HPDE6-E6E7 (cell line): ENCODE measurements around the gene TFPI.
A peak's percentile ranks its signal among the peaks of the same experiment; 100 is the strongest.
"Not testable (repeated sequence)": the region's sequence is repeated elsewhere in the genome, so short reads cannot be mapped to it uniquely, and the experiment has no call there.

Experiments
- DNase-seq: peaks from one replicate; pipeline ENCODE4 v3.0.0; 2011; ENCODE audit warnings: missing footprints; ENCODE audit errors: extremely low spot score

TFPI gene

DNA sequence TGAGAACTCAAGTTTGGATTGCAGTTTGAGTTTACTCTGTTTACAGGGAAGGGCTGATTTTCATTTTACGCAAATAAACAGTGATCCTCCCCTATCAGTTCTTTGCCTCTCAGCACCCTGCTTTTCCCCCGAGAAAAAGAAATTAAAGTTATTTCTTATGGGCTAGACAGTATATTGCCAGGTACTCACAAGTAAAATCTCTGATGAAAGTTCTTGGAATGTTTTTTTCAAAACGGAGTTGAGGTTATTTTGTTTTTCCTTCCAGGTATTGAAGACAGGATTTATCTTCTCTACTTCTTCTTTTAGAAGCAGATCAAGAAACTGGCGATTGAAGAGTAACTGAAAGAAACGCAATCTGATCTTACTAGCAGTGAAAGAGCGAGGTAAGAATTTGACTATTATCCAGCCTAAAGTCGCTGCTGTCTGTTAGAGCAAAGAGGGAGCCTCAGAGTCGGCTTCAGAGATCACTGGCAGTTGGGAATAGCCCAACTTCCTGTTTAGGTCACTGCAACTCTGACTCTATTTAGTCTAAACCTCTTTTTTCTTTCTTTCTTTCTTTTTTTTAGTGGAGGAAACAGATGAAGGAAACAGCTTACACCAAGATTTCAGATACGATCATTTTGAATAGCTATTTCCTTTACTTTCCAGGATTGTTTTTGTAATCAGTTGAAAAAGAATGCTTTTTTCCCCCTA, at the start of gene TFPI:
Gene TFPI, minus strand, starts transcription at position 425 of the 693 bp plus-strand sequence. CDS start 50,667 bp downstream, outside the sequence.
- DNase-seq = no peak

DNA sequence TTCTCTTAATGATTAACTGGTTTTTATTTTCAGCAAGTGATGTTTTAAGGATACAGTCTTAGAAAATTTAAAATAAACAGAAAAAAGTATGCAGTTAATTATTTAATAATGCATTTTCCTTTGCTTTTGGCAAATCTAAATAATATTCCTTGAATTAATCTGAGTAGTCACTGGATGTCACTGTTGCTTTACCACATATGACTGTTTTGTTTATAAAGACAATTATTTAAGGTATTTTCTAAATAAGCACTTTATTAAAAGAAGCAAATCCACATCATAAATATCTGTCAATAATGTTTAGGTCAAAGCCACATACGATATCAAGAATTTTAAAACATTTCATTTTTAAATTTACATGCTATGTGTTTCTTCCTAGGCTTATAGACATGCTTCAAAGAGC, 40.6 kb upstream of the TFPI start:
- no peak for DNase-seq

DNA sequence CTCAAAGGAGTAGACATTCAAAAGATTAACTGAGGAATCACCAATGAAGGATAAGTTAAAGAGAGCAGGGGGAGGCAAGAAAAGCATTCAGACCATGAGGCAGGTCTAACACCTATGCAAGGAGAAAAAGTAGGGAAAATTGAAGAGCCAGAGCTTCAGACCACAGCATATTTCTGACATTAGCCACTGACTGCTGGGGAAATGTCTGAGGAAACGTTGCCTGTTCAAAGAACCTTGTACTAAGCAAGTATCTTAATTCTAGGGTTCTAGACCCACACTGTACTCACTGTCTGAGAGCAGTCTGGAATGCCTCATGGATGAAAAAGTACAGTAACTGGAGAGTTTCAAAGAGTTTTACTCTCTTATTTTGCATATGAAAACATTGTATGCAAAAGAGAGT, 39.5 kb upstream of the TFPI start:
- no peak for DNase-seq

DNA sequence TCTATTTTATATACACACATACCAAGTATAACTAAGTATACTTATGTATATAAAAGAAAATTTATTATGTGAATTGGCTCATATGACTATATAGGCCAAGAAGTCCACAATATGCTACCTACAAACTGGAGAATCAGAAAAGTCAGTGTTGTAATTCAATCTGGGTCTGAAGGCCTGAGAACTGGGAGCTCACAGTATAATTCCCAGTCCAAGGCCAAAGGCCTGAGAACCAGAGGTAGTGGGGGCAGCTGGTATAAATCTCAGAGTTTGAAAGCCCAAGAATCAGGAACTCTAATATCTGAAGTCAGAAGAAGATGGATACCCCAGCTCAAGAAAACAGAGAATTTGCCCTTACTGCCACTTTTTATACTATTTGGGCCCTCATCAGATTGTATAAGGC, 38.9 kb upstream of the TFPI start:
- no peak for DNase-seq

DNA sequence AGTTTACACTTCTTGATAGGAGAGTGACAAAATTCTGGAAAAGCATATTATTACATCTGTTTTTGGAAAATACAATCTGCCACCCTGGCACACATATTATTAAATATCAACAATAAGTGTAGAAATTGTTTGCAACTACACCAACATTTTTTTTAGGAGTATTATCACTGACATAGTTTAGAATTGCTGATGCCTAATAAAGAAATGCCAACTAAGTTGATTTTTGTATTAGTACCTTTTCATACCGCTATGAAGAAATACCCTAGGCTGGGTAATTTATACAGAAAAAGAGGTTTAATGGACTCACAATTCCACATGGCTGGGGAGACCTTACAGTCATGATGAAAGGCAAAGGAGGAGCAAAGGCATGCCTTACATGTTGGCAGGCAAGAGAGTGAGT, 35.9 kb upstream of the TFPI start:
- DNase-seq = no peak

DNA sequence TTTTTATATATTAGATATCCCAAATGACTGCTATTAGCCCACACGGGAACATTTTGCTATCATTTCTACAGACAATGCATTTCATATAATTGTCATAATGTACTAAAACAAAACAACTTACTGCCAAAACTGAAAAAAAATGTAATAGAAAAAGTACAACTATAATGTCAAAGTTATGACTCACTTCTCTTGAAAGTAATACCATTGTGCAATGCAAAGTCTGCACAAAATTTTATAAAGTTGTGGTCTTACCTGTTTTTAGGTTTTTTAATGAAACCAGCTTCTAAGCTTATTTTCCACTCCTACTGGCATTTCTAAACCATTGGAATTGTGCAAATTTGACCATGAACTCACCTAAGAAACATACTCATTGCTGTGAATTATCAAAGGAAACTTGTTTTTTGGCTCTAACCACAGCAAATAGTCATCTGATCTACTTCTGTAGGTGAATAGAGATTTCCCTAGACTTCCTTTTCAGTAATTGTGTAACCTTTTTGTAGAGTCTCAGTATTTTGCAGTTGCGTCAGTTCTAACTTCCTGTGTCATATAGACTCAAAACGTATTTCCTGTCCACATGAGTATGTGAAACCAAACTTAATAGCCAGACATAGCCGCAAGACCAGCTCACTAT, 31.9 kb upstream of the TFPI start:
- peak; percentile 34 for DNase-seq

DNA sequence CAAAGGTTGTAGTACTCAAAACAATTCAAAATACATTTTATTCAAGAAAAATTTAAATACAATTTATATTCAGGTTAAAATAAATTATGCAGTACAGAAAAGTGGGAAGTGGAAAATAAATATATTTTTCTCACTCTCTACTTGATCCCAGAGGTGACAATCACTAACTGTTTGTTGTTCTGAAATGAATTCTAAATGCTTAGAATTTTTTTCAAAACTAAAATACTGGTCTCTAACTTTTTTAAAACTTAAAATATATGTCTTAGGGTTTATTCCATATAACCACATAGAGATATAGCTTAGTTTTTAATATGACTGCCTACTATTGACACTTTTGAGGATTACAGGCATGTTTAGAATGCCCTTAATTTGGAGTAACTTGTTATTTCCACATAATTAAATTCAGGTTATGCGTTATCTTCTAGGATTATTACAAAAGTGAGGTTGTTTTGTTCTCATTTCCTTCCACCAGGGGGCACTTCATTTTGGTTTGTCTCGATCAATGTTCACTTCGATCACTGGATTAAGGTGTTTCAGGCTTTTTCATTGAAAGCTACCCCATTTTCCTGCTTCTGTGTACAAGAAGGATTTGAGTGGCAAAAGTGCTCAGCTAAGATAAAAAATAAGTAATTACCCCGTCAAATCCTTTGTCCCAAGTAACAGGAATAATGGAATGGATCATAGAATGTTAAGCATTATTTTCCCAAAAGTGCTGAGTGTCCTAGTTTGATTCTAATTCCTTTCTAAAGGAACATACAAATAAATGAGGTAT, 27.1 kb upstream of the TFPI start:
- DNase-seq = no peak

DNA sequence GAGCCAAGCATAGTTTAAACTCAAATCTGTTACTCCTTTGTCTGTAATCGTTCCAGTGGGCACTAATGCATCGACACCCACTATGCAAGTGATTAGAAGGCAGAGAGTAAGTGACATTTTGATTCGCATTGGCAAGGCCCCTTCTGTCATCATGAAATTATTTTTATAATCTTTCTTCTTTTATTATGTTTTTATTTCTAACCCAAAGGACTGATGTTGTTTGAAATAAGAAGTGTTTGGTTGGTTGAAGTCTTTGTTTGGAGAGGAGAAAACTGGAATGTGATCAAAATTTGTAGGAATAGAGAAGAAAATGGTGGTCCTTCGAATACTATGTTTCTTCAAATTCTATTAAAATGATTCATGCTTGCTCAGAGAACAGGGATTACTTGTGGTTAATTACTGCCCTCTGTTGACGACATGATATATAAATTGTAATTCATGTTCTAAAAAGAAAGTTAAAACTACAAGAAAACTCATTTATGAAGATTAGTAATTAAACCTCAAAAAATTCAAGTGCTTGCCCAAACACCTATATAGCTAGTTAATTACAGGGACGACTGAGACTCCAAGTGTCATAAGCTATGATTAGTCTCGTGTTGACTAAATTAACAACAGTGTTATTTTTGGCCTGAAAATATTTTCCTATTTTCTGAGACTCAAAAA, 26.4 kb upstream of the TFPI start:
- peak; percentile 11 for DNase-seq

DNA sequence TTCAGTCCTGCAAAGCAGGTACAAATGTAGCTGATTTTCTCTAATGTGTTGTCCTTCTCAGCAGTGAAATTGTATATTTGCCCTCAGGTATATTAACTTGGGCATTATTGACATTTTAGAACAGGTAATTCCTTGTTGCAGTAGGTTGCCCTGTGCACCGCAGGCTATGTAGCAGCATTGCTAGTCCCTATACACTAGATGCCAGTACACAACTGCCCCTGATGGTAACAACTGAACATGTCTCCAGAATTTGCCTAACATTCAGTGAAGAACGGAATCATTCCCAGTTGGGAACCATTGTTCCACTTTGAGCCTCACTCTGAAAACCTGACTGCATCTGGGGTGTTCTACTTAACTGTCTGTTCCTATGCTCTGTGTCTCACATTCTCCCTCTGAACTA, 23.1 kb upstream of the TFPI start:
- no peak for DNase-seq

DNA sequence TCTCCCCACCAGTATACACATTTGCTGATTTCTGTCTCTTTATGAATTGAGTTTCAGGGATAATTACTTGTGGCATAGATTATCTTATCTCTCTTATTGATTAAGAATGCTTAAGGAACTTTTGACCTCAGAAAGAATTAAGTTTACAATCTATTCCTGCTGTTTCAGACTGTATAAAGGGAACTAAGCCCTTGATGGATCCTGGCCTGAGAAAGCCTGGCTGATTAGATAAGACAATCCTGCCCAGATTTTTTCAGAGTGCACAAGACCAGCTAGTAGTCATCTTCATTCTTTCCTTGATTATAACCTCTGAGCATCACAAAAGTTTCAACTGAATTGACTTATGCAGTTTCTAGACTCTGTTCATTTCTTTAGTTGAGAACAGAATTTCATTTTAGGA, 22.7 kb upstream of the TFPI start:
- DNase-seq = no peak

DNA sequence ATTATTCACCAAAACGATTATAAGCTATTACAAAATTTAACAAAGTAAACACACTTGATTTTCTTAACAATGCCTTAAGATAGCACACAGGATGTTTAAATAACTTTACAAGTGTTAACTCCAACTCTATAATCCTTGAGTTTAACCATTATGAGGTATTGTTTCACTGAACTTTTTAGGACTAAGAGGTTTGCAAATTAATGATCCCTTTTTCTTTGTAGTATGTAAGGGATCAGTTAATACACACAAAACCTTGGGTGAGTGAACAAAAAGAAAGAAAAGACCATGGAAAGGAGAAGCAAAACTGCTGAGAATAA, 21.5 kb upstream of the TFPI start:
- DNase-seq = no peak

DNA sequence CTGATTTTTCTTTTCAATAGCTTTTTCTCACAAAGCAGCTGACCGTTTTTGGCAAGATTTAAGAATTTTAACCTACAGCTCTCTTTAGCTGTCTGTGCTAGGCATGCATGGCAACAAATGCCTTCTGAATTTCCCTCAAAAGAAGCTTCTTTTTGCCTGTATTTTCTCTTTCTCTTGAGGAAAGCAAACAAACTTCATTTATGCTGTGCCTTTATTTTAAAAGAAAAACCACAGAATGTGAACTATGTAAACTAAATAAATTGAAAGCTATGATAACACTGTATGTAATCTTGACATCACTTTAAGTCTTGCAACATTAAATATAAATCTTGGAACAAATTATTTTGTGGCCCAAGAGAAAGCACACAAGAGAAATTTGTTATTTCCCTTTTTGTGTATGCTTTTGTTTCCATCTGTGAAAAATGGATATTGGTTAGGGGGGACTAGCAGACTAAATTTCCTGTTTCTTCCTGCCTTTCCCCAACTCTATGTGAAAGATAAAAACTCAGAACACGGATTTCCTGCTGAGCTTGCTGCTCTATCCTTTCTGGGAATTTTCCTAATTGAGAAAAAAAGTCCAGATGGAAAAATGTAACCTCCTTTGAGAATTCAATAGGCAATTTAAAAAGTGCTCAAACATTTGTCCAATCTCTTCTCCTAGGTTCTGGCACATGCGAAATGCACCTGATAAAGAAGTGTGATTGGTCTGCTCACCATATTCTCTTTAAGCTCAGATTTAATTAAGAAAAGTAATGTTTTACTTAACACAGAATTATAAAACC, 20.9 kb upstream of the TFPI start:
- no peak for DNase-seq

DNA sequence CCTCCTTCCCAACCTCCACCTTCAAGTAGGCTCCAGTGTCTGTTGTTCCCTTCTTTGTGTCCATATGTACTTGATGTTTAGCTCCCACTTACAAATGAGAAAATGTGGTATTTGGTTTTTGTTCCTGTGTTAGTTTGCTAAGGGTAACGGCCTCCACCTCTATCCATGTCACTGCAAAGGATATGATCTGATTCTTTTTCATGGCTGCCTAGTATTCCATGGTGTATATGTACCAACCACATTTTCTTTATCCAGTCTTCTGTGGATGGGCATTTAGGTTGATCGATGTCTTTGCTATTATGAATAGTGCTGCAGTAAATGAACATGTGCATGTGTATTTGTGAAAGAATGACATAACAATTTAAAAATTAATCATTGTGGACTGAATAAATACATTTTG, 19.5 kb upstream of the TFPI start:
- DNase-seq = no peak

DNA sequence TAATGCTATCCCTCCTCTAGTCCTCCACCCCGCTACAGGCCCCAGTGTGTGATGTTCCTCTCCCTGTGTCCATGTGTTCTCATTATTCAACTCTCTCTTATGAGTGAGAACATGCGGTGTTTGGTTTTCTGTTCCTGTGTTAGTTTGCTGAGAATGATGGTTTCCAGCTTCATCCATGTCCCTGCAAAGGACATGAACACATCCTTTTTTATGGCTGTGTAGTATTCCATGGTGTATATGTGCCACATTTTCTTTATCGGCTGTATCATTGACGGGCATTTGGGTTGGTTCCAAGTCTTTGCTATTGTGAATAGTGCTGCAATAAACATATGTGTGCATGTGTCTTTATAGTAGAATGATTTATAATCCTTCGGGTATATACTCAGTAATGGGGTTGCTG, 17.8 kb upstream of the TFPI start:
- not testable (repeated sequence) for DNase-seq

DNA sequence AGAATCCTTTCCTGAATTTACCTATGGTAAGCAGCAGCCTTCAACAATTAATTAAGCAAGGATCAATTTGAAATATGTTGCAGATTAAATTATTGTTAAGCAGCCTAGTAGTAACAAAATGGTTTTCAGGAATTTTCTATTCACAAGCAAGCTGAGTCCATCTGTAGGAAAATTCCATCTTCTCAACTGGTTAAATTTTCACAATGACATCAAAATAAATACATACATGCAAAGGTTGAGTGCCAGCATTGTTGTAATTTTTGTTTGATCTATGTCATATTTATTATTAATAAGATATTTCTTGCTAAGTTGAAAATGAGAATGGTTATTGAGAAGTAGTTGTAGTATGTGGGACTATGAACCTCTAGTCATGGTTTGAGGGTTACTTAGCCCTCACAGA, 15.3 kb upstream of the TFPI start:
- no peak for DNase-seq

DNA sequence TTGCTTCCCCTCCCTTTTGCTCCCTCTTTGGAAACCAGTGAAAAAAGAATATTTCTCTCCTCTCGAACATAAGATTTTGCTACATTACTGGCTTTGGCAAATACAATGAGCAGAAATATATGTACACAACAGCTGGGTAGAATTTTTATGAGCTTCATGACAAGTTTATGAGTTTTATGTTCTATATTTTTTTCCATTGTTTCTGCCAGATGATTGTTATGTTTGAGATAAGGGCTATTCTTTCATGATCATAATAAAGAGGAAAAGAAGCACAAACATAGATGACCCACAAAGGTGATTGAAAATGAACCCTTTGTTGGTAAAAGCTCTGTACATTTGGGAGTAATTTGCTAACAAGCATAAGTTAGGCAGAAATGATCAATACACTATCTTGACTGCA, 14.8 kb upstream of the TFPI start:
- DNase-seq = no peak

DNA sequence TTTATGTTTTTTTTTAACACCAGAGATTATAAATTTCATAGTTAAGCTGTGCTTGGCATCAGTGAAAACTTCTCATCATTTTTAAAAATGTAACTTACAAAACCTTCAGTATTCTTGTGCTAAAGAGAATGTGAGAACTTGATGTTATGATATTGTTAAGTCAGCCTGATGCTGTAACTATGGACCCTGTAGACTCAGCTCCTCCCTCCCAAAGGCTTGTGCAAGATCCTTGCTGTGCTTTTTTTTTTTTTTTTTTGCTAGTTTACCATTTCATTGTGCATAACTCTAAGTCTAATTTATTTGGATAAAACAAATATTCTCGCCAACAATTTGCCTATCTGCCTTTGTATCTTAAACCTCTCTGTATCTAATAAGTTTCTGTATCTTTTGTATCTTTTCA, 12.9 kb upstream of the TFPI start:
- DNase-seq = no peak

DNA sequence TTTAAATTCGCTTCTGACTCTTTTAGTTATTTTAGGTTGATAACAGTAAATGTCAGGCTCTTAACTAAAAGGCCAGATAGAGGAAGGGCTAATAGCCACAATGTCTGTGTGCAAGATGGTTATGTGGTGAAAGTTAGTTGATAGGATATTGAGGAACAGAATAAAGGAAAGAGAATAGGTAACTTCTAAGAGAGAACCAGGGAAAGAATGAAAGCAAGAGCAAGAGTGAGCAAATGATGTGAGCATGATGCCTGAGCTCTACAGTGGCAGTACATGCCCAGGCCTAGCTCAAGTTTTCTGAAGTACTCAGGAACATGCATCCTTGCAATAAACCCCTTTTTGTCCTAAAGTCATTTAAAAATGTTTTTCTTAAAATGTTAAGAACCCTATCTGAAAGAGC, 12.5 kb upstream of the TFPI start:
- DNase-seq = no peak

DNA sequence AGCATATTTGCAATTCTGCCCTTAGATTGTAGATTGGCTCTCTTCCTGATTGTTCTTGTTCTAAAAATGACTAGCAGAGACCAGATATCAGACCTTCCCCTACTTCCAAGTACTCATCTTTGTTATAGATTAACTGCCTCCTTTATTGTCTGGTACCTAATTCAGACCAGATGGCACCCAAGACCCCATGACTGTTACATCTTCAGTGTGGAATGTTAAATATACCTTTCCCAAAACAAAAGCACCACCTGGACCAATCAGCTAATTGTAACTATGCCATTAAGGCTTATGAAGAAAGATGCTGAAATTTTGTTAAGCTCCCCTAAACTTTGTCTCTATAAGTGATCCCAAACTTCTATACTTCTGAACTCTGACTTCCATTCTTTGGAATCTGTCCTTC, 12.0 kb upstream of the TFPI start:
- no peak for DNase-seq

DNA sequence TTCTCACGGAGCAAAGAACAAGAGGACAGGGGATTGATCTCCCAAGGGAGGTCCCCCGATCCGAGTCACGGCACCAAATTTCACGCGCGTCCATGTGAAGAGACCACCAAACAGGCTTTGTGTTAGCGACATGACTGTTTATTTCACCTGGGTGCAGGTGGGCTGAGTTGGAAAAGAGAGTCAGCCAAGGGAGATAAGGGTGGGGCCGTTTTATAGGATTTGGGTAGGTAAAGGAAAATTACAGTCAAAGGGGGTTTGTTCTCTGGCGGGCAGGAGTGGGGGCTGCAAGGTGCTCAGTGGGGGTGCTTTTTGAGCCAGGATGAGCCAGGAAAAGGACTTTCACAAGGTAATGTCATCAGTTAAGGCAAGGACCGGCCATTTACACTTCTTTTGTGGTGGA, 11.4 kb upstream of the TFPI start:
- not testable (repeated sequence) for DNase-seq

DNA sequence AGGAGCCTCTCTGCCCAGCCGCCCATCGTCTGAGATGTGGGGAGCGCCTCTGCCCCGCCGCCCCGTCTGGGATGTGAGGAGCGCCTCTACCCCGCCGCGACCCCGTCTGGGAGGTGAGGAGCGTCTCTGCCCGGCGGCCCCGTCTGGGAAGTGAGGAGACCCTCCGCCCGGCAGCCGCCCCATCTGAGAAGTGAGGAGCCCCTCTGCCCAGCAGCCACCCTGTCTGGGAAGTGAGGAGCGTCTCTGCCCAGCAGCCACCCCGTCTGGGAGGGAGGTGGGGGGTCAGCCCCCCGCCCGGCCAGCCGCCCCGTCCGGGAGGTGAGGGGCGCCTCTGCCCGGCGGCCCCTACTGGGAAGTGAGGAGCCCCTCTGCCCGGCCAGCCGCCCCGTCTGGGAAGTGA, 2.3 kb upstream of the TFPI start:
- not testable (repeated sequence) for DNase-seq

DNA sequence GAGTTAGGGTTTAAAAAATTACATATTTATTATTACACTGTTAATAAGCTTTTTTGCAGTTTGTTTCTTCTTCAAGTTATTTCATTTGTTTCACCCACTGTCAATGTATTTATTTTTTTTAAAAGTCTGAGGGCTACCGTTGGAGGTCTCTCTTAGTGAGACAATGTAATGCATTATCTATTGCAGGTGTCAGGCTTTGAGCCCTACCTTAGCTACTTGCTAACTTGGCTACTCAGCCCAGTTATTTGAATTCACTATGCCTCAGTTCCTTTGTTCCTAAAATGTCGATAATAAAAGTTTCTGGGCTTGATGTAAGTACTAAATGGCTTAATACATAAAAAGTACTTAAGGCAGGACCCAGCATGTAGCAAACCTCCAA, 458 bp upstream of the TFPI start:
- DNase-seq = no peak
